ENCODE measurements around the gene PRKN. TPM values are rescaled to one million over a fixed set of nuclear protein-coding genes. Genes with fewer than 3 reads are reported as not detected.

PRKN gene
- total and polyA plus RNA-seq, 2 experiments from 2014 or later: 0.10 to 0.84 TPM

DNA sequence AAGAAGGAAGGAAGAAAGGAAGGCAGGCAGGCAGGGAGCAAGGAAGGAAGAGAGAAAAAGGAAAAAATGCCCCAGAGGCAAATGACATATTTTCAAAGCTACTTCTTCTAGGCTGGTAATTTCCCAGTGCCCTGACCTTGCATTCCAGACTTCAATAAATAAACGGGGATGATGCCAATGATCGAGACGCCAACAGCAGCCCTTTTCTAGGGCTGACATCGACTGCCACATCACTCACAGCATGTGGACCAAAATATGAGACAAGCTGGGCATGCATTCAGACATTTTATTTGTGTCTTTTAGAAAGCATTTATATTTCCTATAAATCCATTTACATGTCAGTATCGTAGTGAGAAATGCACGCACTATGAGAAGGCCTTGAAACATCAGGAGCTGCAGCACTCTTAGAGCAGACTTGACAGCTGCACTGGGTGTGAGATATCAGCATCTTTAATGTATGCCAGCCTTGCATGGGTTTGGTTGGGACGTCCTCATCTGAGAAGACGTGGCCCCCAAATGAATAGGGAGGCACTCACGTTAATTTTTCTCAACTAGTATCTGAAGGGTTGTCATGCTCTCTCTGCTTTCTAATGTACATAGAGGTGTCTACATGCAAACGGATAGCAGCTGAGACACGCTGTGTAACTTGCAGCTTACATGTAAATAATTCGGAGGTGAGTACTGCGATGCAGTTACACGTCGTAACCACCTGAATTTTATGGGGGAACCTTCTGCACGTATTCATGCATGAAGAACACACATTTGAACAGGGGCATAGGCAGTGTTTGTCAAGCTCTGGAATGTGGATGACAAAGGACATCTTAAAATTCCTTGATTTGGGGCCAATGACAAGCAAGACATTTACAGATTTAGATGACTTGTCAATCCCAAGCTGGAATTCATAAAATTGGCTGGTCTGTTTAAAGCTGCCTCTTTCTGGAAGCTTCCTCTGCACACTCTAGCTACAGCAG, 1304.6 kb downstream of the PRKN start (continued):
- TF ChIP-seq, protein P1, sequence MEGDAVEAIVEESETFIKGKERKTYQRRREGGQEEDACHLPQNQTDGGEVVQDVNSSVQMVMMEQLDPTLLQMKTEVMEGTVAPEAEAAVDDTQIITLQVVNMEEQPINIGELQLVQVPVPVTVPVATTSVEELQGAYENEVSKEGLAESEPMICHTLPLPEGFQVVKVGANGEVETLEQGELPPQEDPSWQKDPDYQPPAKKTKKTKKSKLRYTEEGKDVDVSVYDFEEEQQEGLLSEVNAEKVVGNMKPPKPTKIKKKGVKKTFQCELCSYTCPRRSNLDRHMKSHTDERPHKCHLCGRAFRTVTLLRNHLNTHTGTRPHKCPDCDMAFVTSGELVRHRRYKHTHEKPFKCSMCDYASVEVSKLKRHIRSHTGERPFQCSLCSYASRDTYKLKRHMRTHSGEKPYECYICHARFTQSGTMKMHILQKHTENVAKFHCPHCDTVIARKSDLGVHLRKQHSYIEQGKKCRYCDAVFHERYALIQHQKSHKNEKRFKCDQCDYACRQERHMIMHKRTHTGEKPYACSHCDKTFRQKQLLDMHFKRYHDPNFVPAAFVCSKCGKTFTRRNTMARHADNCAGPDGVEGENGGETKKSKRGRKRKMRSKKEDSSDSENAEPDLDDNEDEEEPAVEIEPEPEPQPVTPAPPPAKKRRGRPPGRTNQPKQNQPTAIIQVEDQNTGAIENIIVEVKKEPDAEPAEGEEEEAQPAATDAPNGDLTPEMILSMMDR (conservative IDR thresholded peaks at IDR 0.05; ENCODE audit: low read depth in 2 of 2): no peak
- TF ChIP-seq ZNF331 (CRISPR knock-in tag; IDR thresholded peaks at IDR 0.05; ENCODE audit: low read depth) (no peak), EZH2 (IDR thresholded peaks at IDR 0.05; ENCODE audit: low read depth, unreplicated experiment) (no peak), POLR2AphosphoS5 (IDR thresholded peaks at IDR 0.05; ENCODE audit: low read depth) (no peak), STAT1 (IDR thresholded peaks at IDR 0.05; ENCODE audit: unreplicated experiment) (no peak), NANOG (IDR thresholded peaks at IDR 0.05; ENCODE audit: borderline replicate concordance) (no peak), CREB1 (CRISPR knock-in tag; IDR thresholded peaks at IDR 0.05; ENCODE audit: low read depth) (no peak)
- TF ChIP-seq, protein P2, sequence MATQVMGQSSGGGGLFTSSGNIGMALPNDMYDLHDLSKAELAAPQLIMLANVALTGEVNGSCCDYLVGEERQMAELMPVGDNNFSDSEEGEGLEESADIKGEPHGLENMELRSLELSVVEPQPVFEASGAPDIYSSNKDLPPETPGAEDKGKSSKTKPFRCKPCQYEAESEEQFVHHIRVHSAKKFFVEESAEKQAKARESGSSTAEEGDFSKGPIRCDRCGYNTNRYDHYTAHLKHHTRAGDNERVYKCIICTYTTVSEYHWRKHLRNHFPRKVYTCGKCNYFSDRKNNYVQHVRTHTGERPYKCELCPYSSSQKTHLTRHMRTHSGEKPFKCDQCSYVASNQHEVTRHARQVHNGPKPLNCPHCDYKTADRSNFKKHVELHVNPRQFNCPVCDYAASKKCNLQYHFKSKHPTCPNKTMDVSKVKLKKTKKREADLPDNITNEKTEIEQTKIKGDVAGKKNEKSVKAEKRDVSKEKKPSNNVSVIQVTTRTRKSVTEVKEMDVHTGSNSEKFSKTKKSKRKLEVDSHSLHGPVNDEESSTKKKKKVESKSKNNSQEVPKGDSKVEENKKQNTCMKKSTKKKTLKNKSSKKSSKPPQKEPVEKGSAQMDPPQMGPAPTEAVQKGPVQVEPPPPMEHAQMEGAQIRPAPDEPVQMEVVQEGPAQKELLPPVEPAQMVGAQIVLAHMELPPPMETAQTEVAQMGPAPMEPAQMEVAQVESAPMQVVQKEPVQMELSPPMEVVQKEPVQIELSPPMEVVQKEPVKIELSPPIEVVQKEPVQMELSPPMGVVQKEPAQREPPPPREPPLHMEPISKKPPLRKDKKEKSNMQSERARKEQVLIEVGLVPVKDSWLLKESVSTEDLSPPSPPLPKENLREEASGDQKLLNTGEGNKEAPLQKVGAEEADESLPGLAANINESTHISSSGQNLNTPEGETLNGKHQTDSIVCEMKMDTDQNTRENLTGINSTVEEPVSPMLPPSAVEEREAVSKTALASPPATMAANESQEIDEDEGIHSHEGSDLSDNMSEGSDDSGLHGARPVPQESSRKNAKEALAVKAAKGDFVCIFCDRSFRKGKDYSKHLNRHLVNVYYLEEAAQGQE (IDR thresholded peaks at IDR 0.05; ENCODE audit: unreplicated experiment): no peak

DNA sequence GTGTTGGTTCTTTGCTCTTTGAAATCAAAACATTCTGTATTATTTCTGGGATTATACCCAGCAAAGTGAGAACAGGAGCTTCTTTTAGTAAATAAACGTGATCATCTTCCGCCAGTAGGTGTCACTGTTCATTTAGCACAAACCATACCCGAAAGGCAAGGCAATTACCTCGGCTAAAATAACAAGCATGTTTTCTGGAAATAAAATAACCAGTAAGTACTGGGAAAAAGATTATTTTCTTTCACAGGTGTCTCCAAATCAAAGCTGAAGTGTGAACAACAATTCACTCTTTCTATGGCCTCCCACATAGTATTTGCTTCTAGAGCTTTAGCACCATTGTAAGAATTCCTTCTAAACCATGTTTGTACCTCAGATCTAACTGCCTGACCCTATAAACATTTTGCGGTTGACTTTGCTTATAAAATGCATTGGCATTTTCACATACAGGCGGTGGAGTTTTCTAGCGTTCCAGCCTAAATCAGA, 1309.1 kb downstream of the PRKN start:
- Histone ChIP-seq H3K4me3 (no peak overlapping the region), H3K4me1 (ENCODE audit: insufficient read depth) (no peaks in the 10 kb centered on the region), H2AFZ (no peak overlapping the region; the same call in 1 of the 2 replicates), H3K4me2 (no peak overlapping the region), H3K79me2 (replicated peaks; ENCODE audit: insufficient read depth) (no peaks in the 10 kb centered on the region), H3F3A (replicated peaks; ENCODE audit: low read depth) (no peaks in the 10 kb centered on the region), H3K27ac (ENCODE audit: low read depth) (no peak overlapping the region), H3K9me2 (ENCODE audit: insufficient read depth) (no peaks in the 10 kb centered on the region), H4K20me1 (replicated peaks; ENCODE audit: insufficient read depth) (no peaks in the 10 kb centered on the region), H3K36me3 (ENCODE audit: insufficient read depth) (no peaks in the 10 kb centered on the region), H3K27me3 (ENCODE audit: insufficient read depth) (no peaks in the 10 kb centered on the region)
- Mint-ChIP-seq H3K4me1 (peaks cover 18% of the 10 kb centered on the region), H3K4me3 (no peak overlapping the region), H3K27ac (no peak overlapping the region), H3K36me3 (ENCODE audit: low read depth) (no peaks in the 10 kb centered on the region), H3K27me3 (ENCODE audit: insufficient read depth, low read depth, poor library complexity) (peaks cover 6% of the 10 kb centered on the region), H3K9me3 (no peaks in the 10 kb centered on the region)
- TF ChIP-seq, protein P1 (conservative IDR thresholded peaks at IDR 0.05; ENCODE audit: low read depth in 2 of 2): peak; percentile 83 to 89
- TF ChIP-seq POLR2AphosphoS5 (IDR thresholded peaks at IDR 0.05; ENCODE audit: low read depth): no peak
- DNase-seq (ENCODE audit: low spot score) (peak; percentile 86), ATAC-seq (peak; percentile 64)

Data from GM23338 (cell line).